Right lobe of liver (tissue), 4 donors: Measurements from ENCODE around the gene MAP3K20.

Experiments
- POLR2A ChIP-seq: fragments of 450-650 bp; IDR thresholded peaks from one replicate; pipeline ENCODE4 v1.6.1; 2017; ENCODE audit warnings: antibody characterized with exemption, mild to moderate bottlenecking
- TF ChIP-seq, protein P1 (sequence below), 4 donors: fragments of 200-600 bp in 3 of 4; fragments of 450-650 bp in 1 of 4; IDR thresholded peaks; one replicate each; pipeline versions ENCODE4 v1.5.1 to v1.8.0; 2016 to 2022; ENCODE audit warnings: antibody characterized with exemption in 4 of 4, mild to moderate bottlenecking in 2 of 4
- donor health status: DM: no; HTN: no; CAD: no.
- donor health status: DM: no; HTN: no; CAD: no.
- donor health status: DM: no; HTN: yes; CAD: no.

DNA sequence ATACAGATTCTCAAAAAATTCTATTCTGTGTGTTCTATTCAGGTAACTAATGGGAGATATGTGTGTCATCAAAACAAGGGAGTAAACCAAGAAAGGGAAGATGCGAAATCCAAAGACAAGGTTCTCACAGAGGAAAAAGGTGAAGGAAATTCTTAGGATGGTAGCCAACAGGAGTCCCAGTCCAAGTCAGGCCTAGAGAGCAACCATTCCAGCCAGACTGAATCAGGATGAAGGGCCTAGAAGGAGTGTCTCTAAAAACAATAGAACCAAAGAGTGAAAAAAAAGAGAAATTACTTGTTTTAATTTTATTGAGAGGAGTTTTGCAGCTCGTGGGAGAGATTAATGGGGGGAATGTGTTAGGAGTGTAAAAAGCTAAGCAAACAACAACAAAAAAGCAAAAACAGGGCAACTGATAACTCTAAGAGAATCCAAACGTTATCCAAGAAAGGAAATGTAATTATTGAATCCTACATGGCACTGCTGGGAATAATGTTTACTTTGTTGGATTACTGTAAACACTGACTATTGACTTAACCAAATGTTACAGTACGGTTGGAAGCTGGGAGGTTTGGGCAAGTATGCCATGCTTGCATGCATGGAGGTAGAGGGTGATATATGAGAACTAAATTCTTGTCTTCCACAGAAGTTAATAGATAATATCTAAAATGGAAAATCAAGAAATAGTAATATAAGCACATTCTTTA is 12.3 kb downstream of the MAP3K20 start:
- no peak for TF ChIP-seq POLR2A
- TF ChIP-seq, protein P1, sequence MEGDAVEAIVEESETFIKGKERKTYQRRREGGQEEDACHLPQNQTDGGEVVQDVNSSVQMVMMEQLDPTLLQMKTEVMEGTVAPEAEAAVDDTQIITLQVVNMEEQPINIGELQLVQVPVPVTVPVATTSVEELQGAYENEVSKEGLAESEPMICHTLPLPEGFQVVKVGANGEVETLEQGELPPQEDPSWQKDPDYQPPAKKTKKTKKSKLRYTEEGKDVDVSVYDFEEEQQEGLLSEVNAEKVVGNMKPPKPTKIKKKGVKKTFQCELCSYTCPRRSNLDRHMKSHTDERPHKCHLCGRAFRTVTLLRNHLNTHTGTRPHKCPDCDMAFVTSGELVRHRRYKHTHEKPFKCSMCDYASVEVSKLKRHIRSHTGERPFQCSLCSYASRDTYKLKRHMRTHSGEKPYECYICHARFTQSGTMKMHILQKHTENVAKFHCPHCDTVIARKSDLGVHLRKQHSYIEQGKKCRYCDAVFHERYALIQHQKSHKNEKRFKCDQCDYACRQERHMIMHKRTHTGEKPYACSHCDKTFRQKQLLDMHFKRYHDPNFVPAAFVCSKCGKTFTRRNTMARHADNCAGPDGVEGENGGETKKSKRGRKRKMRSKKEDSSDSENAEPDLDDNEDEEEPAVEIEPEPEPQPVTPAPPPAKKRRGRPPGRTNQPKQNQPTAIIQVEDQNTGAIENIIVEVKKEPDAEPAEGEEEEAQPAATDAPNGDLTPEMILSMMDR (IDR thresholded peaks at IDR 0.05): no peak
